ENCODE data around the gene PHLDB2. TPM values are rescaled to one million over a fixed set of nuclear protein-coding genes. Genes with fewer than 3 reads are reported as not detected.

PHLDB2 gene
- polyA plus RNA-seq, 6 donors from 2014 or later, result 2.1 to 6.7 (median 4.5) TPM

DNA sequence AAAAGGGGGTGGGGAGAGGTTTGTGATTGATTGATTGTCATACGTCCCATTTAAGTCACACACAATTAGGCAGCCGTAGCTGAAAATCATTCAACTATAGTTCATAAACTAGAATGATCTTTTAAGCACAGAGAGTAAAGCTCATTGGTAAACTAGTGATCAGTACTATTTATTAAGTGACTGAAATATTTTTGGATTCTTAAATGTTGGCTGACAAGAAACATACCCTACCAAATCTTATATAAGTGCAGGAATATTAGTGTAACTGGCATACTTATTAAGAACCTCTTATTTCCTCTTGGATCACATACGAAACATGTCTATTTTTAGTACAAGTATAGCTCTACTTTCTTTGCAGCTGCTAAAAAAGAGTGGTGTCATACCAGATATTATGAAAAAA is 111.3 kb downstream of the PHLDB2 start:
- H3K27ac Mint-ChIP-seq, result no peak overlapping the region
- ATAC-seq (ENCODE audit: low read depth in 2 of 2), result no peak
- H3K27me3 Mint-ChIP-seq, result no peaks in the 10 kb centered on the region
- DNase-seq, result no peak
- peaks cover 8 to 11% (median 8%) of the 10 kb centered on the region in 3 donors for H3K4me1 Mint-ChIP-seq
- H3K36me3 Mint-ChIP-seq, result no peaks in the 10 kb centered on the region
- H3K9me3 Mint-ChIP-seq, result no peaks in the 10 kb centered on the region
- no peak overlapping the region for H3K4me3 Mint-ChIP-seq

DNA sequence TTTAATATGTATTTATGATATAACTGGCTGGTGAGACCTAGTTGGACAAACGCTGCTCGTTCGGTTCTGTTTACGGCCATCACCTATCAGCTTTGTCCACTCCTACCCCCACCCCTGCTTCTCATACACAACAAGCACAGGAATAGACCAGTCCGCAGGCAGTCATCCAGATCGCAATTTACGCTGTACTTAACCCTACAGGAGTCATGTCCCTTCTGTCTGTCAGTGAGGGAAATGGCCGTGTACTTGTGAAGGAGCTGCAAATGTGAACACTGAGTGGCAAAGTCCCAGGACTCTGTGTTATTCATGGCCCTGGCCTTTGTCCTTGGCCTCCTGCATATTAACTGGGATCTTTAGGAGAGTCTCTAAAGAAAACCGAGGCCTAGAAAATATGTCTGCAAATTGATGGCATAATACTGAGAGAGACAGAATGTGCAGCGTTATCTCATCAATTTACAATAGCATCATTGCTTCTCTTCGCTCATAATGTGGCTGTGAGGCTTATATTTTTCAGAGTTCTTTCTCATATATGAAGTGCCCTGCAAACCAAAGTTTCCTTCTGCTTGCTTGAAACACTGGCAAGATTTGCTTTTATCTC is 112.6 kb downstream of the PHLDB2 start:
- Mint-ChIP-seq H3K4me1 (peaks cover 8 to 11% (median 8%) of the 10 kb centered on the region in 3 donors), H3K4me3 (no peak overlapping the region), H3K9me3 (no peaks in the 10 kb centered on the region), H3K36me3 (no peaks in the 10 kb centered on the region), H3K27ac (no peak overlapping the region), H3K27me3 (no peaks in the 10 kb centered on the region)
- no peak for ATAC-seq (ENCODE audit: low read depth in 2 of 2)
- no peak for DNase-seq

DNA sequence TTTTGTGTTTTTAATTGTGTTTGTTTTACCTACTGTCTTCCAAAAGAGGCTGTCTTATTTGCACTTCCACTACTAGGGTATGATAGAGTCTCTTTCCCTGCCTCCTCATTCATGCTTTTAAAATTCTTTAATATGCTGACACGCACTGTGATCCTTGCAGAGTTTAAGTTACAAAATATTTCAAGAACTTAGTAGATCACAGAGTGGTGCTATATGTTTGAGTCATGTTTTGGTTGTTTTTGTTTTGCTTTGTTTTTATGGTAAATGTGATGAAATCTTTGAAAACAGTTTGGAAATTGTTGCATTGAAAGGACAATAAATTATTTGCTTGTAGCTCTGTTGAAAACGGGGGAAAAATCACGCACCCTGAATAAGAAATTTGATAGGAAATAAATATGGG is 113.8 kb downstream of the PHLDB2 start:
- H3K36me3 Mint-ChIP-seq, result no peaks in the 10 kb centered on the region
- ATAC-seq (ENCODE audit: low read depth in 2 of 2) (no peak), DNase-seq (no peak)
- H3K27me3 Mint-ChIP-seq, result no peaks in the 10 kb centered on the region
- H3K4me1 Mint-ChIP-seq, result no peaks in the 10 kb centered on the region
- H3K4me3 Mint-ChIP-seq, result no peak overlapping the region
- H3K27ac Mint-ChIP-seq, result no peak overlapping the region
- H3K9me3 Mint-ChIP-seq, result no peaks in the 10 kb centered on the region

DNA sequence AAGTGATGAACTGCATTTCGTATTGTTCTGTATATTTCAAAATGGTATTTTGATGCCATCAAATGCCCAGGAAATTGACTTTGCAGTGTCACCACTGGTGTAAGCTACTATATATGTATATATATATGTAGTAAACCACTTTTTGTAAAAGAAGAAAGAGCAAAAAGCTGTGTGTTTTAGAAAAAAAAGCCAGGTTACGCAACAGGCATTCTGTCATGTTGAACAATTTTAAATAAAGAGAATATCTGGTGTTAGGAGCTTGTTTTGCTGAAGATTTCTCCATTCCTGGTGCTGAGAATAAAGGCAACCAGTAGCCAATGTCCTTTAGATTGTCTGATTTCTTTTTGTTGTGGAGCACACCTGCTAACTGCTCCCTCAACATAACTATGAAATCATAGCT is 116.1 kb downstream of the PHLDB2 start:
- H3K4me3 Mint-ChIP-seq, result no peak overlapping the region
- DNase-seq, result no peak
- ATAC-seq (ENCODE audit: low read depth in 2 of 2), result no peak
- no peaks in the 10 kb centered on the region for H3K9me3 Mint-ChIP-seq
- no peaks in the 10 kb centered on the region for H3K27me3 Mint-ChIP-seq
- H3K36me3 Mint-ChIP-seq, result no peaks in the 10 kb centered on the region
- H3K4me1 Mint-ChIP-seq, result peaks cover 8 to 14% (median 9%) of the 10 kb centered on the region in 3 donors
- H3K27ac Mint-ChIP-seq, result no peak overlapping the region

DNA sequence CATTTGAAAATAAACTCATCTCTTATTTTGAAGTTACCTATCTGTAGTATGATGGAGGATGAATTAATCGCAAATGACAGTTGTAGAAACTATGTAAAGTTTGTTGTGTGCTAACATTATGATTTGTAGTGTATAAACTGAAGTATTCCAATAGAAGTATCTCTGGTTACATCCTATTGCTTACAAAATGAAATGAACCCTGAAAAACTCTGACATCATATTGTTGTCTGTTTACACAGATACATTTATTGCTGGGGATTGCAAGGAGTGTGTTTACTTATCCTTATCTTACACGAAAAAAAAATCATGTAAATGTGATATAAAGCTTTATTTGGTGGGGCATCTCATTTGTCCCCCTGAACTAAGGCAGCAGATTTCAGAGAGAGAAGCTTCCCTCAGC is 117.2 kb downstream of the PHLDB2 start:
- no peak overlapping the region for H3K27ac Mint-ChIP-seq
- H3K27me3 Mint-ChIP-seq, result no peaks in the 10 kb centered on the region
- no peak for ATAC-seq (ENCODE audit: low read depth in 2 of 2)
- peak overlapping the region in 1 of 8 donors; percentile 94 for H3K4me3 Mint-ChIP-seq
- no peaks in the 10 kb centered on the region for H3K9me3 Mint-ChIP-seq
- H3K36me3 Mint-ChIP-seq, result no peaks in the 10 kb centered on the region
- peaks cover 9 to 25% (median 17%) of the 10 kb centered on the region in 3 donors for H3K4me1 Mint-ChIP-seq
- no peak for DNase-seq

DNA sequence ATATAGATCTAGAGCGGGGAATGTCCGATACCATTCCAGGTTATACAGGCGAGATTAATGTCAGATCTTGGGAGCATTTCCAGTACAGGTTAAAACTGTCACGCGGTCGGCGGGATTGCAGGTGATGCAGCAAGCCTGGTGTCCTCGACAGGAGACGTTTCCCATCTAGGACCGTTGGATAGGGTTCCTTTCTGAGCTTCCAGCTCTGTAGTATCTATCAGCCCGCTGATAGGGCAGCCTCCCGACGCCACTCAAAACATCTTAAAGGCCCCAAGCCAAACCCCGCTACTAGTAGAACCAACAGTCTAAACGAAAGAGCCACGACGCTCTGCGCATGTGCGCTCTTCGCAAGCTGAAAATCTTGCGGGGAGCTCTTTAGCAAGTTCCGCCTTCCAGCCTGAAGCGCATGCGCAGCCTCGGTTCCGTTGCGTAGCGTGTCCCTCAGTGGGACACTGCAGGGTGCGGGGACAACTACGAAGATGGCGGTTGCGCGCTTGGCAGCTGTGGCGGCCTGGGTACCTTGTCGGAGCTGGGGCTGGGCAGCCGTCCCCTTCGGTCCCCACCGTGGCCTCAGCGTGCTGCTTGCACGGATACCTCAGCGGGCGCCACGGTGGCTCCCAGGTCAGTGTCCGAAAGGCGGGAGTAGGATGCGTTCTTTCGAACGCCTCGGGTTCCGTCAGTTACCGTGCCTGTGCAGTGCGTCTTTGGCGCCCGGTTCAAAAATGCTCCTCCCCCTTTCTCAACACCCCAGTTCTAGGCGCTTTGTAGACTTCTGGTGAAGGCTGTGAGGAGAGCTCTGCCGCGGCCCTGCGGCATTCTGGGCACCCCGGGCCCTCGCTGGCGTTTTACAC is 119.7 kb downstream of the PHLDB2 start, which contains the start of gene ABHD10:
ABHD10 (plus strand) TSS at position 444 of the 851 bp plus-strand sequence; CDS start at position 480, 36 bp downstream.
- peak; percentile 89 for DNase-seq
- Mint-ChIP-seq H3K27me3 (no peaks in the 10 kb centered on the region), H3K4me3 (peak within 1 kb of the TSS; percentile 89 to 99 (median 94)), H3K9me3 (no peaks in the 10 kb centered on the region), H3K4me1 (peaks cover 13 to 40% (median 30%) of the 10 kb centered on the region in 3 donors), H3K27ac (peak within 1 kb of the TSS; percentile 90 to 98 (median 94)), H3K36me3 (peaks cover 0 to 4% of the 10 kb centered on the region in 2 donors)
- peak; percentile 85 to 86 for ATAC-seq (ENCODE audit: low read depth in 2 of 2)

DNA sequence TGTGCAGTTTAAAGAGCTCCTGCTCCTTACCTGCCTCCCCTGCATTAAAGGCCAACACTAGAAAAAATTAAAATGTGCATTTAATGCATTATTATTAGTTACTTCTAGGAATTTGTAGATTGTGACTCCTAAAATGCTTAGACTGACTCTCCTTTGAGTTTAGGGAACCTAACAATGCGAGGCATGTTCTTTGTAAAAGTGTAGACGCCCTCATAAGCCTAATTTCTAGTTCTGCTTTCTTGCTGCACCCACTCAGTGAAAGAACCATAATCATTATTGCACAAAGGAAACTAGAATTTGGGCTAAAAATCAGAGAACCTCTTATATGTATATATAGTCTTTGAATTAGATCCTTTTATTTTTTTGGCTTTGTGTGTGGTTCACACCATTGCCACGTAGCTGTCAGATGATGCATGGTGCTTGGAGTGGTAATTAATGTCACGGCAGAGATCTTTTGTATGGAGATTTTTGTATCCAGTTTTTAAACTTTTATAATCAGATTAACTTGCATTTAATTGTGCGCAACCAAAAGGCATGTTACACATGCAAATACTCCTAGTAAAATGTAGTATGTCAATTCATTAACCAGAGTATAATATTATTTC is 120.5 kb downstream of the PHLDB2 start:
- Mint-ChIP-seq H3K27ac (peak overlapping the region; percentile 87 to 98 (median 92)), H3K27me3 (no peaks in the 10 kb centered on the region), H3K4me3 (peak overlapping the region; percentile 89 to 99 (median 94)), H3K9me3 (no peaks in the 10 kb centered on the region), H3K4me1 (peaks cover 14 to 46% (median 37%) of the 10 kb centered on the region in 3 donors), H3K36me3 (peaks cover 0 to 4% of the 10 kb centered on the region in 2 donors)
- ATAC-seq (ENCODE audit: low read depth in 2 of 2) (peak; percentile 61 to 62), DNase-seq (peak; percentile 60)

DNA sequence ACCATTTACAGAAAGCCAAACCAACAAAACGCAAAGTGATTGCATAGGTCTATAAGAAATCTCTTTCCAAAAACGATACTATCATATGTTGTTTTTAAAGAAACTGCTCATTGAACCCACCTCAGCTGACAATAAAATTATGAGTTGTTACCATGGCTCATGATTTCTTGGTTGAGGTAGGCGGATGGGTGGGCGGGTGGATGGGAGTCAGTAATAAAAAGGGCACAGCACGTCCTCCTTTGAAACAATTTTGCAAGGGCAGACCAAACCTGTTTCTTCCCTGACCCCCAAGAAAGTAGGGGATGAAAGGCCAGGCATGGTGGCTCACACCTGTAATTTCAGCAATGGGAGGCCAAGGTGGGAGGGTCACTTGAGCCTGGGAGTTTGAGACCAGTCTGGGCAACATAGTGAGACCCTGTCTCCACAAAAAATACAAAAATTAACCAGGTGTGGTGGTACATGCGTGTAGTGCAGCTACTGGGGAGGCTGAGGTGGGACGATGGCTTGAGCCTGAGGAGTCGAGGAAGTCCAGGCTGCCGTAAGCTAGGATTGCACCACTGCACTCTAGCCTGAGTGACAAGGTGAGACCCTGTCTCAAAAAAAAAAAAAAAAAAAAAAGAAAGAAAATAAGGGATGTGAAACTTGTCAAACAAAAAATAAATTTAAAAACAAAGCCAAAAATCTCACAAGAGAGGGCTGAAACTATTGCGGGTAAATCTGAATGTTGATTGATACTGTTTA is 121.8 kb downstream of the PHLDB2 start:
- no peak for ATAC-seq (ENCODE audit: low read depth in 2 of 2)
- Mint-ChIP-seq H3K27me3 (no peaks in the 10 kb centered on the region), H3K27ac (peak overlapping the region in 2 of 6 donors; percentile 60 to 86), H3K9me3 (no peaks in the 10 kb centered on the region), H3K4me3 (peak overlapping the region; percentile 67 to 99 (median 90)), H3K4me1 (peaks cover 24 to 52% (median 50%) of the 10 kb centered on the region in 3 donors), H3K36me3 (peaks cover 0 to 4% of the 10 kb centered on the region in 2 donors)
- no peak for DNase-seq

DNA sequence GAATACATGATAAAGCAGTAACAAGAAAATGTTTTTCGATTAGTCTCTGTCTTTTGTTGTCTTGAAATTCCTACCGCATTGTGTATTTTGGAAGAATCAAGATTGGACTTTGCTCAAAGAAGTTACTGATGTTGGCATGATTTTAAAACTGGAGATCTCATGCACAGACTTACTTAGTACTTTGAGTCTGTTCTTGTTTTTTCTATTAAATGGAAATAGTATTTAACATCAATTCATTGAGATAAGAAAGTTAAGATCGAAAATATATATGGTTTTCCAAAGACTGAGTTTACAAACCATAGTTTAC is 122.3 kb downstream of the PHLDB2 start:
- H3K27me3 Mint-ChIP-seq, result no peaks in the 10 kb centered on the region
- ATAC-seq (ENCODE audit: low read depth in 2 of 2), result no peak
- DNase-seq, result no peak
- H3K4me3 Mint-ChIP-seq, result peak overlapping the region; percentile 67 to 99 (median 90)
- peaks cover 0 to 4% of the 10 kb centered on the region in 2 donors for H3K36me3 Mint-ChIP-seq
- peaks cover 24 to 52% (median 50%) of the 10 kb centered on the region in 3 donors for H3K4me1 Mint-ChIP-seq
- H3K27ac Mint-ChIP-seq, result peak overlapping the region in 2 of 6 donors; percentile 11 to 60
- H3K9me3 Mint-ChIP-seq, result no peaks in the 10 kb centered on the region

DNA sequence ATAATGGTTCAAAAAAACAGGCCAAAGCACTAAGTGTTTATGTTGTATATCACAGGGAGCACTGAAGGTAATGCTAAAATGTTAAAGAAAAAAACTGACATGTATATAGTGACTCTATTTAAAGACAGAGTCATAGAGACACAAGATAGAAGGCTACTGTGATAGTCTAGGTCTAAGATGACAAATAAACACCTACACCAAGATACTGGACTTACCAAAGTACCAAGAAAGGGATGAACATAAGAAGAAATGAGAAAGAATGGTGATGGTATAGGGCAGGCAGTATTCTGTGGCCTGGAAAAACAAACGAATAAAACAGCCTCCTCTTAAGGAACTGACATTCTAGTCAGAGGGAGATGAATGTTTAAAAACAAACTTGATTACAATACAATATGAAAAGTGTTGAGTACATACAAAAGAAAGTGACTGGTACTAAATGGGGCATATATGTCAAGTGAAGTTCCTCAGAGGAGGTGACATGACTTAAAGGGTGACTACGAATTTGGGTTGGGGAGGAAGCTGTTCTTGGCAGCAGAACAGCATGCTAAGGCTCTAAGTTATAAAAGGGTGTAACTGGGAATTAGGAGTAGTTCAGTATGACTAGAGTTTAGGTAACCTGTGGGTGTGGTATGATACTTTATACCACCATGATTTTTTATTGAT is 125.7 kb downstream of the PHLDB2 start:
- Mint-ChIP-seq H3K27ac (peak overlapping the region in 4 of 6 donors; percentile 4 to 85 (median 64)), H3K4me1 (peaks cover 21 to 53% (median 45%) of the 10 kb centered on the region in 3 donors)

DNA sequence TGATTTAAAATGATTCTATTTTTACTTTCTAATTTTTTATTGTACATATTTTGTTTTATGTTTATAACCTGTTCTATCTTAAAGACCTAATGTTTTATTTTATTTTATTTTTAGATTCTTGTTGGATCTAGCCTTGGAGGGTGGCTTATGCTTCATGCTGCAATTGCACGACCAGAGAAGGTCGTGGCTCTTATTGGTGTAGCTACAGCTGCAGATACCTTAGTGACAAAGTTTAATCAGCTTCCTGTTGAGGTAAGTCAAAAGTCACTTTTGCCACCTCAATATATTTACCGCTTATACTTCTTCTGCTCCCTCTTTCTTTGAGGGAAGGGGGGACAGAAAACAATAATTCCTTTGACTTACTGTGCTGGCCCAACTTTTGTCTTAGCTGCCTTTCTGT is 127.7 kb downstream of the PHLDB2 start:
- Mint-ChIP-seq H3K27me3 (no peaks in the 10 kb centered on the region), H3K9me3 (no peaks in the 10 kb centered on the region), H3K4me3 (no peak overlapping the region), H3K27ac (peak overlapping the region in 3 of 6 donors; percentile 10 to 86 (median 80)), H3K4me1 (peaks cover 20 to 36% (median 25%) of the 10 kb centered on the region in 3 donors), H3K36me3 (peaks cover 15 to 18% of the 10 kb centered on the region in 2 donors)
- ATAC-seq (ENCODE audit: low read depth in 2 of 2), result no peak
- no peak for DNase-seq

More for the DNA sequence above, 125.7 kb downstream of the PHLDB2 start:
- no peaks in the 10 kb centered on the region for H3K9me3 Mint-ChIP-seq
- H3K27me3 Mint-ChIP-seq, result no peaks in the 10 kb centered on the region
- no peak for ATAC-seq (ENCODE audit: low read depth in 2 of 2)
- no peak for DNase-seq
- H3K4me3 Mint-ChIP-seq, result no peak overlapping the region
- peaks cover 11 to 18% of the 10 kb centered on the region in 2 donors for H3K36me3 Mint-ChIP-seq

DNA sequence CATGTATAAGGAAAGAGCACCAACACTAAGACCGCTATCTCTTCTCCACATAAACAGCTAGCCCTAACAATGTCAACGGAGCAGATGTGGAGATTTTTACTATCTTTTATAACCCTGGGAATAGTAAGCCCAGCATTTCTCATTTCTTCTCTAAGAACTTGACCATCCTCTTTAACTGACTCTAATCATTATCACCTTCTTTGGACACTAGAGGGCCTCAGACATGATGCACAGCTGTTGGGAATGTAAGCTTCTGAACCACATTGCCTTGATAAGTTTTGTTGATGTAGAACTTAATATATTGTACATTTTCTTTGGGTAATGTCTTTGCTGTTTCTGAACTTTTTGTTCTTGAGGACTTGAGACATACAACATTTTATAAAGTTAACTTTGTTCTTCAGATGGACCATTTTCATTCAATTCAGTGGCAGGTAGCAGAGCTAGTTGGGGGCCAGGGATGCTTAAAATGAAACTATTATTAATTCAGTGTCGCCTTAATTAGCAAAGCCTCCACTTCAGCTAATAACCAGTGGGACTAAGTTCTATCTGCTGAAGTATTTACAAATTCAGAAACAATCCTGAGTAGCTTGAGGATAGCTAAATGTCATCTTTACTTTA is 130.1 kb downstream of the PHLDB2 start:
- Mint-ChIP-seq H3K36me3 (peaks cover 18 to 25% of the 10 kb centered on the region in 2 donors), H3K4me1 (peaks cover 13 to 23% (median 16%) of the 10 kb centered on the region in 3 donors), H3K9me3 (no peaks in the 10 kb centered on the region), H3K4me3 (no peak overlapping the region), H3K27me3 (no peaks in the 10 kb centered on the region), H3K27ac (no peak overlapping the region)
- DNase-seq, result peak; percentile 26
- peak; percentile 72 to 86 for ATAC-seq (ENCODE audit: low read depth in 2 of 2)

Data from naive B cell (primary cell).